GM18867 (cell line): Measurements from ENCODE around the gene FAM200C.
"Not testable (repeated sequence)": the region's sequence is repeated elsewhere in the genome, so short reads cannot be mapped to it uniquely, and the experiment has no call there.

ENCODE experiments used
- ATAC-seq: cut with Tn5 transposase; IDR thresholded peaks from one replicate; pipeline ENCODE4 v1.9.1; 2021; ENCODE audit warnings: mild to moderate bottlenecking, moderate library complexity; ENCODE audit not compliant: unreplicated experiment

Gene FAM200C

GRCh38 chr5:160399402-160400353, at the start of gene FAM200C:
Gene FAM200C (minus strand): TSS chr5:160400054. CDS start chr5:160395490, 4,564 bp downstream.
- ATAC-seq, result peak; percentile 77

- no peak for ATAC-seq
Measured at GRCh38 chr5:160449458-160449857, 49.6 kb upstream of the FAM200C start.

GRCh38 chr5:160448886-160449285, 49.0 kb upstream of the FAM200C start:
- no peak for ATAC-seq

GRCh38 chr5:160445751-160446150, 45.9 kb upstream of the FAM200C start:
- no peak for ATAC-seq

- peak; percentile 32 for ATAC-seq
Measured at GRCh38 chr5:160445132-160445531, 45.3 kb upstream of the FAM200C start.

- no peak for ATAC-seq
Measured at GRCh38 chr5:160444407-160444806, 44.6 kb upstream of the FAM200C start.

- ATAC-seq, result no peak
Measured at GRCh38 chr5:160442824-160443431, 43.1 kb upstream of the FAM200C start.

GRCh38 chr5:160441311-160441781, 41.5 kb upstream of the FAM200C start:
- no peak for ATAC-seq

GRCh38 chr5:160439205-160439600, 39.3 kb upstream of the FAM200C start:
- ATAC-seq, result peak; percentile 68

GRCh38 chr5:160438316-160439204, 38.7 kb upstream of the FAM200C start:
- ATAC-seq, result peak; percentile 40

- no peak for ATAC-seq
Measured at GRCh38 chr5:160437271-160437670, 37.4 kb upstream of the FAM200C start.

- ATAC-seq, result not testable (repeated sequence)
Measured at GRCh38 chr5:160436661-160437060, 36.8 kb upstream of the FAM200C start.

GRCh38 chr5:160436017-160436416, 36.2 kb upstream of the FAM200C start:
- ATAC-seq, result no peak

- no peak for ATAC-seq
Measured at GRCh38 chr5:160435532-160435931, 35.7 kb upstream of the FAM200C start.

- peak; percentile 81 for ATAC-seq
Measured at GRCh38 chr5:160434022-160434531, 34.2 kb upstream of the FAM200C start.

GRCh38 chr5:160432787-160433186, 32.9 kb upstream of the FAM200C start:
- no peak for ATAC-seq

GRCh38 chr5:160432196-160432595, 32.3 kb upstream of the FAM200C start:
- no peak for ATAC-seq

GRCh38 chr5:160427607-160428006, 27.8 kb upstream of the FAM200C start:
- no peak for ATAC-seq

- ATAC-seq, result no peak
Measured at GRCh38 chr5:160423099-160423498, 23.2 kb upstream of the FAM200C start.

- ATAC-seq, result peak; percentile 68
Measured at GRCh38 chr5:160421625-160422258, 21.9 kb upstream of the FAM200C start, which contains the start of gene PTTG1. Gene PTTG1 (plus strand): TSS chr5:160421855. CDS start chr5:160422313, 458 bp downstream.
